Lower leg skin (tissue), 3 donors: ENCODE measurements around the gene ANKS1A.

ENCODE experiments used
- POLR2A ChIP-seq, 2 donors: fragments of 450-650 bp; IDR thresholded peaks; one replicate each; pipeline ENCODE4 v1.6.1; 2016 to 2017; ENCODE audit warnings: antibody characterized with exemption in 2 of 2, mild to moderate bottlenecking in 1 of 2, moderate library complexity in 1 of 2
- TF ChIP-seq, protein P1 (sequence below), 3 donors: fragments of 450-650 bp; IDR thresholded peaks; one replicate each; pipeline ENCODE4 v1.5.1; 2016; ENCODE audit warnings: antibody characterized with exemption in 3 of 3, mild to moderate bottlenecking in 3 of 3, moderate library complexity in 2 of 3

DNA sequence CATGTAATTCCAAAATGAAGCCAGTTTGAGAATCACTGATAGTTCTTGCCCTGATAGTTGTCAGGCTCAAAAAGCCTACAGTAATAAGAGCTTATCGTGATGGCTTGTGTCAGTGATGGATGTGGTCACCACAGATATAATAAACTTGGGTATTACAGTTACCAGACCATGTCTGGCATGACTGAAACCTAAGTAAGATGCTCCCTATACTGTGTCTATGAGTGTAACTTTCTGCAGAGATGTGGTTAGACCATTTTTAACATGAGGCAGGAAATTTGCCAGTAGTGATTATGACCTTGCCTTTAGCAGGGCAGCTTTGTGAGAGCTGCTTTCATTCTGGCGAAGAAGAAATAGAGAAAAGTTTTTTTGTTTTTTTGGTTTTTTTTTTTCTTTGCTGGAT lies 90.2 kb downstream of the ANKS1A start:
- TF ChIP-seq, protein P1, sequence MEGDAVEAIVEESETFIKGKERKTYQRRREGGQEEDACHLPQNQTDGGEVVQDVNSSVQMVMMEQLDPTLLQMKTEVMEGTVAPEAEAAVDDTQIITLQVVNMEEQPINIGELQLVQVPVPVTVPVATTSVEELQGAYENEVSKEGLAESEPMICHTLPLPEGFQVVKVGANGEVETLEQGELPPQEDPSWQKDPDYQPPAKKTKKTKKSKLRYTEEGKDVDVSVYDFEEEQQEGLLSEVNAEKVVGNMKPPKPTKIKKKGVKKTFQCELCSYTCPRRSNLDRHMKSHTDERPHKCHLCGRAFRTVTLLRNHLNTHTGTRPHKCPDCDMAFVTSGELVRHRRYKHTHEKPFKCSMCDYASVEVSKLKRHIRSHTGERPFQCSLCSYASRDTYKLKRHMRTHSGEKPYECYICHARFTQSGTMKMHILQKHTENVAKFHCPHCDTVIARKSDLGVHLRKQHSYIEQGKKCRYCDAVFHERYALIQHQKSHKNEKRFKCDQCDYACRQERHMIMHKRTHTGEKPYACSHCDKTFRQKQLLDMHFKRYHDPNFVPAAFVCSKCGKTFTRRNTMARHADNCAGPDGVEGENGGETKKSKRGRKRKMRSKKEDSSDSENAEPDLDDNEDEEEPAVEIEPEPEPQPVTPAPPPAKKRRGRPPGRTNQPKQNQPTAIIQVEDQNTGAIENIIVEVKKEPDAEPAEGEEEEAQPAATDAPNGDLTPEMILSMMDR (IDR thresholded peaks at IDR 0.05), result no peak
- TF ChIP-seq POLR2A (IDR thresholded peaks at IDR 0.05), result no peak
